GM12874 (cell line): ENCODE data around the gene PRKACB.

Source experiments
- CTCF ChIP-seq: IDR thresholded peaks from 2 replicates; pipeline ENCODE4 v1.5.1; 2011; ENCODE audit warnings: low read depth, mild to moderate bottlenecking, control low read depth, low read length, moderate library complexity; ENCODE audit not compliant: insufficient read depth

PRKACB gene

GRCh38 chr1:84259989-84260388 is 115.9 kb downstream of the PRKACB start:
- no peak for TF ChIP-seq CTCF

GRCh38 chr1:84260852-84261518 is 116.9 kb downstream of the PRKACB start:
- no peak for TF ChIP-seq CTCF

GRCh38 chr1:84264961-84265360 is 120.9 kb downstream of the PRKACB start:
- no peak for TF ChIP-seq CTCF

DNA sequence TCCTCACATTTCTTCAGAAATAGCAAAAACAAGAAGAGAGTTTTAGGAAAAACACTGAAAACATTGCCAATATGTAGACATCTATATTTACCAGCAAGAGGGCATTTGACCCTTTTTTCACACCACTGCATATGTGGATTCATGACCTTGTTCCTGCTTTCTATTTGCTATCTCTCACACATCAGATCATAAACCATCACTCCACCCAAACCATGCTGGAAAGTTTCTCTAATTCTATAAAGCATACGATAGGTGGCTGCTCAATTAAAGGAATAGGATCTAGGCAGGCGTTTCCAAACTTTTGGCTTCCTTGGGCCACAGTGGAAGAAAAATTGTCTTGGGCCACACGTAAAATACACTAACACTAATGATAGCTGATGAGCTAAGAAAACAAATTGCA is 121.8 kb downstream of the PRKACB start:
- no peak for TF ChIP-seq CTCF

- TF ChIP-seq CTCF, result no peak
These were observed 122.7 kb downstream of the PRKACB start for GRCh38 chr1:84266748-84267147.

GRCh38 chr1:84267476-84267875 is 123.4 kb downstream of the PRKACB start:
- no peak for TF ChIP-seq CTCF

GRCh38 chr1:84268346-84268745 is 124.3 kb downstream of the PRKACB start:
- TF ChIP-seq CTCF, result no peak

DNA sequence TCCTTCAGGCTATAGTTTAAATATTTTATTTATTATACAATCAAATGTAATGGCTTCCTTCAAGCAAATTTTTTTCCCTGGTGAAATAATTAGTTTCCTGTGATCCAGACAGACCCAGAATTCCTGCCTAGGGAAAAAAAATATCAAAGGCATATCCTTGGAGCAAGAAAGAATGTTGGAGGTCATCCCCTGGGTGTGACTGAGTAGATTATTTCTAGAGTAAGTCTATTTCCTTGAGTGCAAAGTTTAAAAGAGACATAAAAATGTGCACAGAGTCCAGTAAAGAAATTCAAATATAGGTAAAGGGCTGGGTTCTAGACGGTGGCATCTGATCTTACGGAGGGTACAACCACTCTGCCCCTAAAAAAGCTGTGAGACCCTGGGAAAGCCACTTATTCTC is 125.2 kb downstream of the PRKACB start:
- TF ChIP-seq CTCF, result no peak
